Lung microvascular endothelial cell (primary cell): ENCODE measurements around the gene ZNF264. TPM values are rescaled to one million over a fixed set of nuclear protein-coding genes. Genes with fewer than 3 reads are reported as not detected.
"Not testable (repeated sequence)": the region's sequence is repeated elsewhere in the genome, so short reads cannot be mapped to it uniquely, and the experiment has no call there.

Experiments
- DNase-seq, 2 donors: peaks; one replicate each; pipeline versions ENCODE4 v3.0.0 to v3.0.0-alpha.2; 2010; ENCODE audit warnings: low read depth in 2 of 2
- total RNA-seq: library from RNA; depleted of rRNA; stranded (reverse); fragments of >200 nt; gene quantifications from 2 replicates; pipeline ENCODE4 v1.2.1, GENCODE V29; 2014

Gene ZNF264
- total RNA-seq: 7.6 and 14.7 TPM in 2 replicates

DNA sequence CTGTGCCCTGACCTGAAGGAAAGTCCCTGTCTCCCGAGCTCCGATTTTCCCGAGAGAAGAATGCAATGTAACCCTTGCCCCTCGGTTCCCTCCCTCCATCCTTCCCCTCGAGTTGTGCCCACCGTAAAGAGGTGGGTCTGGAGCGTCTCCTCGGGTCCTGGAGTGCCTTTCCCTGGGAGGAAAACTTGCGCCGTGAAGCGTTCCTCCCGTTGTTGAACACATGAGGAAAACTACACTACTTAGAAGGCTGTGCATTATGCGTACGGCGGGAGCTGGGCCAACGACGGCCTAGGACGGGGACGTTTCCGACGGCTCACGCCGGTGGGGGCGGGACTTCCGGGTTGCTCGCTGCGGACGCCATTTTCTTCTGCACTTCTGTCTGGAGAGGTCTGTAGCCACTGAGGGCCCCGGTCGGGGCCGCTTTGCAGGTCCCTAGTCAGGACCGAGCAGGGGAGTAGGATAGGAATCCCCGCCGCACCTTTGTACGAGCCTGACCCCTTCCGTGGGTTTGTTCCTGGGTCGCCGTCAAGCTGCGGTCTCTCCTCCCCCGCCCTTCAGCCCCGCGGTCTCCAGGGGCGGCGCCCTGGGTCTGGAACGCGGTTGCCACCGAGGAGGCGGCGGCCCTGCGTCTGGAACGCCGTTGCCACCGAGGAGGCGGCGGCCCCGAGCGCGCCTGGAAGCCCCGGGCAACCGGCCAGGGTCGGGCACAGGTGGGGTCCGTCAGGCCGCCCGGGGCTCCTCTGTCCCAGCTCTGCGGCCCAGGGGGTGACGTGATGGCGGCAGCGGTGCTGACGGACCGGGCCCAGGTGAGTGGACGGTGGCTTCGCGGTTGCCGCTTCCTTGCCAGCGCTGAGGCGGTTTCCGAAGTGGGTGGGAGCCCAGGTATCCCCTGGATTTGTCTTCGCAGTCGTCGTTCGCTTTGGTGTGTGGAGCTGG, at the start of gene ZNF264:
Gene ZNF264 (plus strand): TSS at position 360 of the 936 bp plus-strand sequence. CDS start 414 bp downstream, at position 774.
- DNase-seq: peak; percentile 90 to 91

DNA sequence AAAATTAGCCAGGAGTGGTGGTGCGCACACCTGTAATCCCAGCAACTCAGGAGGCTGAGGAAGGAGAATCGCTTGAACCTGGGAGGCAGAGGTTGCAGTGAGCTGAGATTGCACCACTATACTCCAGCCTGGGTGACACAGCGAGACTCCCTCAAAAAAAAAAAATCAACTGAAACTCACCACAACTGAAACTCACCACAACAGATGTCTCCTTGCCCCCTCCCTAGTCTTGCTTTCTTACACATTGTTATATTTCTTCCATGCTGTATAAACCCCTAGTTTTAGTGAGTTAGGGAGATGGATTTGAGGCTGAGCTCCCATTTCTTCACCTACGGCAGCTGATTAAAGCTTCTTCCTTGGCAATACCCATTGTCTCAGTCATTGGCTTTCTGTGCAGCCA, 49.6 kb upstream of the ZNF264 start:
- DNase-seq: no peak

DNA sequence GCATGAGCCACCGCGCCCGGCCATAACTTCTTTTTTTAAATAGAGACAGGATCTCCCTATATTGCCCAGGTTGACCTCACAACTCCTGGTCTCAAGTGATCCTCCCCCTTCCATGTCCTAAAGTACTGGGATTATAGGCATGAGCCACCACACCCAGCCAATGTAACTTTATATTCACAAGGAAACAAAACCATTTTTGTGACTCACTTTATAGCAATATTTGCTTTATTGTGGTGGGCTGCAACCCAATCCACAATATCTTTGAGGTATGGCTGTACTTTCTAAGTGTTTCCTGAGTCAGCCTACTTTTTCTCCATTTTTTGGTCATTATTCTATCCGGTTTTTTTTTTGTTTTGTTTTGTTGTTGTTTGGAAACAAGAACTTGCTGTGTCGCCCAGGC, 38.4 kb upstream of the ZNF264 start:
- DNase-seq: no peak

DNA sequence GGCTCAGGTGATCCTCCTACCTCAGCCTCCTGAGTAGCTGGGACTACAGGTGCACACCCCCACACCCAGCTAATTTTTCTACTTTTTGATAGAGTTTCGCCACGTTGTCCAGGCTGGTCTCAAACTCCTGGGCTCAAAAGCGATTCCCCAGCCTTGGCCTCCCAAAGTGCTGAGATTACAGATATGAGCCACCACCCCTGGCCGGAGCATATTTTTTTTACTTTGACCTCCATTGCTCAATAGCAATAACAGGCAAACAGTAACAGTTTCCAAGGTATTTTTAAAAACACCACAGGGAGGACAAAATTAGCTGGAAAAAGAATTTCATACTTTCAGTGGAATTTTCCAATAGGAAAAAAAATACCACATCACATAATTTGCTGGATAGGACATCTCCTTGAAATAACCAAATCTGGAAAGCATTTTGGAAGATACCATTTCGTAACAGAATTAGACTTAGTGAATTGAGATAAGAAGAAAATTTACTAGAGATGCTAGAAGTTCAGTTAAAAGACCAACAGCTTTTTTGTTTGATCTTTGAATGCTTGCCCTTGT, 29.2 kb upstream of the ZNF264 start:
- no peak for DNase-seq

DNA sequence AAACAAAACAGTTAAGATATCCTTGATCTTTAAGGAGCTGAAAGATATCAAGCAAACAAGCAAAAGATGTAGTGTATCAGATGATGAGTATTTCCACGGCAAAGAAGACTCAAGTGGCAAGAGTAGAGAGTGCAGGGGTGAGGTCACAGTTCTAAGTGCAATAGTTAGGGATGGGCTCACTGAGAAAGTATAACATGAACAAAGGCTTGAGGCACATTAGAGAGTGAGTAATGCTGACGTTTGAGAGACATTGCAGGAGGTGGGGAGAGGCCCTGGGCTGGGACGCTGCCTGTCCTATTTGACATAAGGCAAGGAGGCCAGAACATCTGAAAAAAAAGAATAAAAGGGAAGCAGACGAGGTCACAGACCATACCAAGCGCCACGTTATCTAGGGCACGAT, 25.5 kb upstream of the ZNF264 start:
- no peak for DNase-seq

DNA sequence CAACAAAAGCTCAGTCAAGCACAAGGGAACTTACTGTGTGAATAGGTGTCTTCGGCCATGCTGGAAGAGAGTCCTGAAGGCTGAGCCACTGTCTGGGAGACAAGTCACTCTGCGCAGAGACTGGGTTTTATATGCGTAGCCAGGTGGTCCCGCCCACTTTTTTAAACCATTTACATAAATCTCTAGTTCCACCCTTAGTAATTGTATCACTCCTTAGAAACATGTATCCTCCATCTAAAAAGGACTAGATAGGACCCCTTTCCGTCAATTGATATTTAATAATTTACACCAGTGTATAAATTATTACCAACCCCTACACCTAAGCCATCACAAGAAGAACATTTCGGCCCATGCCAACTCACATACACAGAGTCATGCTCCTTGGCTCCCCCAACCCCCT, 23.9 kb upstream of the ZNF264 start, which contains the start of gene DUXA:
Gene DUXA (minus strand): TSS at position 101 of the 400 bp plus-strand sequence. CDS start 42 bp downstream, at position 59.
- no peak for DNase-seq

DNA sequence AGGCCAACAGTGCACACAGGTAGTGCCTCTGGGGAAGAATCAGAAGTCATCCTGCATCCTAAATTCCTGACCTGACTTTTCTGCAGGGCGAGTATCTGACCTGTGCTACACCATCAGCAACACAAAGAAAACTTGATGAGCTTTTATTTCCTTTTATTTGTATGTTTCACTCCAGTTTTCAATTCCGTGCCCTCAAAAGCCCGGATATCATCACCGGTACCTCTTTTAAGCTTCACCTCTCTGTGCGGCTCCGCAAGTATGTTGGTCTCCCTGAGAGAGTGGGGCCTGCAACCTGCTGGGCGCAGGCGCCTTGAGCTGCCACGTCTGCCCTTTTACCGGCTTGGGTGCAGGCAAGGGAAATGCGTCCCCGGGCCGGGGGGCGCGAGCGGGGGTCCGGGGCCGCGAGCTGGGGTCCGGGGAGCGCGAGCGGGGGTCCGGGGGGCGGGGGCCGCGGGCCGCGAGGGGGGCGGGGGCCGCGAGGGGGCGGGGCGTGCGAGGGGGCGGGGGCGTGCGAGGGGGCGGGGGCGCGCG, 19.7 kb upstream of the ZNF264 start:
- DNase-seq: peak in 1 of 2 donors; percentile 6

DNA sequence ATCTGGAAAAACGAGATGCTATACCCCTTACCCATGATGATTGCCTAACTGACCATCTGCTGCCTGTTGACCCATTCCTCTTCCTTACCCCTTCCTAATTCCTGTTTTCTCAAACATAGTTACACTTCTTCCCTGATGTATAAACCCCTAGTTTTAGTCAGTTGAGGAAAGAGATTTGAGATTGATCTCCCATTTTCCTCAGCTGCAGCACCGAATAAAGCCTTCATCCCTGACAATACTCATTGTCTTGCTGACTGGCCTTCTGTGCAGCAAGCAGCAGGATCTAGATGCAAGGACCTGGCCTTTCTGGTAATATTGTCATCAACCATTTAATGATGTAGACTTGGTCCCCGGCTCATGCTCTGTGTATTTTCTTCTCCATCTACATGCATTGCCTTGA, 999 bp upstream of the ZNF264 start:
- no peak for DNase-seq

DNA sequence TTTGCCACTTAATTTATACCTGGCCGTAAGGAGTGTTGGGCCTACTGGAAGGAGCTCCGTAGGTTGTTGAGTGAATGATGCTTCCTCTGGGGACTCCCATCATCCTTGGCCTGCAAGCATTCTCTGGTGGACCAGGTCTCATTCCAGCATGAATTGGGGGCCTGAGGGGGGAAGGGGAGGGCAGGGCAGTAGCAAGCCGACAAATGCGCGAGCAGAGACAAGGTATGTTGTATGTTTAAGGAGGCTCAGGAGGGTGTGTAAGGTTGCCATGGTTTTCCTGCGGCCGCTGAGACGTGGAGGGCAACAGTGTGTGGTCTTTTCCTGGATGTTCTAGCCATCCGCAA, 749 bp downstream of the ZNF264 start:
- DNase-seq: peak; percentile 5

DNA sequence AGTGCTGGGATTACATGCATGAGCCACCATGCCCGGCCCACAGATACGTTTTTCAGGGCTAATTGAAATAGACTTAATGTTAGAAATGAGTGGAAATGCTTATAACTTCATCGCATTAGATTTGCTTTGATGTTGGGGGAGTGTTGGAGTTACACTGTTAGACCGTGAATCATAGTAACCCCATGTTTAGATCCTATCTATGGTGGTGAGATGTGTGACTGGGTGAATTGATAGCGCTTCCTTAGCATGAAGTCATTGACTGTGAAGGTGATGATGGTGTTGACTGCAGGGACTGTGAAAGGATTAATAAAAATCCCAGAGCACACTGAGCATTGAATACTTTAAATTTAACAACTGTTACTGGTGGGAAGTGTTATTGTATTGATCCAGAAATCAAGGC, 1.7 kb downstream of the ZNF264 start:
- no peak for DNase-seq

DNA sequence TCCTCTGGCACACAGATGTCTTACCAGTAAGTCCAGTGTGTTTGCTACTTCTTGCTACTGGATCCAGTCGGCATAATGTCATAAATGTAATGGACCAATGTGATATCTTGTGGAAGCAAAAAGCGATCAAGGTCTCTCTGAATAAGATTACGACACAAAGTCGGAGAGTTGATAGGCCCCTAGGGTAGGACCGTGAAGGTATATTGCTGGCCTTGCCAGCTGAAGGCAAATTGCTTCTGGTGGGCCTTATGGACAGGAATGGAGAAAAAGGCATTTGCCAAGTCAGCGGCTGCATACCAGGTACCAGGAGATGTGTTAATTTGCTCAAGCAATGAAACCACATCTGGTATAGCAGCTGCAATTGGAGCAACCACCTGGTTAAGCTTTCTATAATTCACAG, 6.6 kb downstream of the ZNF264 start:
- DNase-seq: not testable (repeated sequence)

DNA sequence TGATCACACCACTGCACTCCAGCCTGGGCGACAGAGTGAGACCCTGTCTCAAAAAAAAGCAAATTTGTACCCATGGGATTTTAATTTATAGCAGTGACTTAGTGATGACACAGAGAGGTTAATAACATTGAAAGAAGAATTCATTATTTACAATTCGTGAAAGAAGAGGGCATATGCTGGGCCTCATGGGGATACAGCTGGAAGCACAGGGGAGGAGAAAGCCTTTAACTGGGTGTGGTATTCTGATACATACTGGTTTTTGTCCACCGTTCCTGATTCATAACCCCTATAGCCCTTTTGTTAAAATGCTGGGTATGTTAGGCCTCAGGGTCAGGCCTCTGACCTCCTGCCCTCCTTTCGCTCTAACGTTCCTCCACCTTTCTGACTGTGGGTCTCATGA, 10.9 kb downstream of the ZNF264 start:
- DNase-seq: no peak

DNA sequence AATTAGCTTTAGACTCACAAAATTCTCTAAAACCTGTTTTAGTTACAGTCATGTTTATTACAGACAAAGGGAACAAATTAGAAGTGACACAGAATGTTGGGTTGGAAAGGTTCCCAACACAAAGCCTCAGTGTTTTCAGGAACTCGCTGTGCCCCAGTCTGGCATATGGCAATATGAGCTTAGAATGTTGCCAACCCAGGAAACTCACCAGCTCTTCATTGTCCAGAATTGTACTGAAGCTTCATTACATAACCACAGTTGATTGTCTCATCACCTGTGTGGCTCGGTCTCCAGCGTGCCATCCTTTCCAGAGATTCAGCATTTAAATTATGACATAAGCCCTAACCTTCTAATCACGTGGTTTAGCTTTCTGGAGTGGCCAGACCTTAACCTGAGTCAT, 19.1 kb downstream of the ZNF264 start:
- no peak for DNase-seq

DNA sequence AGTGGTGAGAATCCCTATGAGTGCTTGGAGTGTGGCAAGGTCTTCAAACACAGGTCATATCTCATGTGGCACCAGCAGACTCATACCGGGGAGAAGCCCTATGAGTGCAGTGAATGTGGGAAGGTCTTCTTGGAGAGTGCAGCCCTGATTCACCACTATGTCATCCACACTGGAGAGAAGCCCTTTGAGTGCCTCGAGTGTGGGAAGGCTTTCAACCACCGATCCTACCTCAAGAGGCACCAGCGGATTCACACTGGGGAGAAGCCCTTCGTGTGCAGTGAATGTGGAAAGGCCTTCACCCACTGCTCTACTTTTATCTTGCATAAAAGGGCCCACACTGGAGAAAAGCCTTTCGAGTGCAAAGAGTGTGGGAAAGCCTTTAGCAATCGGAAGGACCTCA, 20.8 kb downstream of the ZNF264 start:
- no peak for DNase-seq

DNA sequence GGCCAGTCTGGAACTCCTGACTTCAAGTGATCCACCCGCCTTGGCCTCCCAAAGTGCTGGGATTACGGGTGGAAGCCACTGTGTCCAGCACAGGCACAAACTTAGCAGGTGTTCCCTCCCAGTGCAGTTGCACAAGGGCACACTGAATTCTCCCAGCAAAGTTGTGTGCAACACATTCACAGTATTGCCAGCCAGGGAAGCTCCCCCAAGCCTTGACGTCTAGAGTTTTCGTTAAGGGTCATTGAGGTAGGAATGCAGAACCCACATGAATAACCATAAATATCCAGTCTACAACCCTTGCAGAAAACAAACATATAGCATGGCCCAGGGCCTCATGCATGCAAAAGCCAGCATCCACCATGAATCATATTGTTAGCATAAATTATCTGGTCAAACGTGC, 36.2 kb downstream of the ZNF264 start:
- no peak for DNase-seq

DNA sequence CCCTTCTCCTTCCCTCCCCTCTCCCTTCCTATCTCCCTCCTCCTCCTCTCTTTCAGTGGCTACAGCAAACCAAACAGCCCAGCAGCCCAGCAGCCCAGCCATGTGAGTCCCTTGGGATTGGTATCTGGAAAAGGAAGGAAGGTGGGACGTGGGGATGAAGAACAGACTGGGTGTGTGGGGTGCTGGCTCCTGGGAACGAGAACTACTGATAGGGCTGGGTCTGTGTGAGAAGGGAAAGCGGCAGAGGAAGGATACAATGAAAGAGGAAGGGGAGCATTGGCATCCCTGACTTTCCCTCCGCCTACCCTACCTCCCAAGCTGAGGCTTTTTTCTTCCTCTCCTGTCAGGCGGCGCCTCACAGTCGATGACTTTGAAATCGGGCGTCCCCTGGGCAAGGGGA, 40.4 kb downstream of the ZNF264 start:
- no peak for DNase-seq

DNA sequence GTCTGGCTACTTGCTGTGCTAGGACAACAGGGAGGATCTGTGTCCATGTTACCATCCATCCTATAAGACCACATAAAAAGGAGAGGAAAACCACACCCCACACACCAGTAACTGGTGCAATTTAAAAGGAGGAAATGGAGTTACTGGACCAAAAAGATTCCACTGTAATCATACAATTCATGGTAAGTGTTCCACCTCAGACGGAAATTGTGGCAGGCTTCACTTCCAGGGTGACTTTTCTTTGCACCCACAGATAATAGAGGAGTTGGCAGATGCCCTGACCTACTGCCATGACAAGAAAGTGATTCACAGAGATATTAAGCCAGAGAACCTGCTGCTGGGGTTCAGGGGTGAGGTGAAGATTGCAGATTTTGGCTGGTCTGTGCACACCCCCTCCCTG, 41.9 kb downstream of the ZNF264 start:
- no peak for DNase-seq

DNA sequence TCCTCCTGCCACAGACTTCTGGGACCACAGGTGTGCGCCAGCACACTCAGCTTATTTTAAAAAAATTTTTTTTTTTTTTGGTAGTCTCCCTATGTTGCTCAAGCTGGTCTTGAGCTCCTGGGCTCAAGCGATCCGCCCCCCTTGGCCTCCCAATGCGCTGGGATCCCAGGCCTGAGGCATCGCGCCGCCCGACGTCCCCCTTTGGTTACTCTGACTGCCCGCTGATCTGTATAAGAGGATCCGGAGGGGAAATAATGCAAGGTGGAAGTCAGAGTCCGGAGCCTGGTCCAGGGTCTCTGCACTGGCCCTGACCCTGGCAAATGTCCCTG, 48.6 kb downstream of the ZNF264 start:
- no peak for DNase-seq

DNA sequence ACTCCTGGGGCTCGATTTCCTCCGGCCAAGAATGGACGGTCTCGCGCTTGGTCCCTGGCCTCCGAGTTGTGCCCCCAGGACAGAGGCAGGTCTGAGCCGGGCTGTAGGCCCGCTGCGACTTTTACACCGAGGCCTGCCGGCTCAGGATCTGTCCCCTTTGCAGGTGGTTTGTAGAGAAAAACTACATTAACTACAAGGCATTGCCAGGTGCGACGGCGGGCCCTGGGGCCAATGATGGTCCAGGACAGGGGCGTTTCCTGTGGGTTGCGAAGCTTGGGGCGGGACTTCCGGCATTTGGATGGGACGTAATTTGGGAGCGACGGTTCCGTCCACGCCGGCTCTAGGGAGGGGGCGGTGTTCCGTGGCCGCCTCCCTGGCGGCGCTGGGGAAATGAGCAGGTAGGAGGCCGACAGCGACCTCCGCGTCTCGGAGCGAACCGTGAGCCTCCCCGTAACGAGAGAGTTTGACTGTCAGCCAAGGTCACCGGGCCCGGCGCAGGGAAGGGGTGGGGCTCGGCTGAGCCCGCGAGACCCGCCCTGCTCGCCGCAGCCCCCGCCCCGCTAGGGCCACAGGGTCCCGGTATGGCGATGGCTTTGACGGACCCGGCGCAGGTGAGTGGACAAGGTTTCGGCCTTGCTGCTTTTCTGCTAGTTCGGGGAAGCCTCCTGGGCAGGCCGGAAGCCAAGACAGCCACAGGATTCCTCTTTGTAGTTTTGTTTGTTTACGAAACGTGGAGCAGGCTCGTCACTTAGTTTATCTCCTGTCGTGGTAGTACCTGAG, 49.2 kb downstream of the ZNF264 start, which contains the start of gene ZNF805:
Gene ZNF805 (plus strand): TSS at position 322 of the 780 bp plus-strand sequence. CDS start 260 bp downstream, at position 582.
- DNase-seq: peak; percentile 93 to 97

DNA sequence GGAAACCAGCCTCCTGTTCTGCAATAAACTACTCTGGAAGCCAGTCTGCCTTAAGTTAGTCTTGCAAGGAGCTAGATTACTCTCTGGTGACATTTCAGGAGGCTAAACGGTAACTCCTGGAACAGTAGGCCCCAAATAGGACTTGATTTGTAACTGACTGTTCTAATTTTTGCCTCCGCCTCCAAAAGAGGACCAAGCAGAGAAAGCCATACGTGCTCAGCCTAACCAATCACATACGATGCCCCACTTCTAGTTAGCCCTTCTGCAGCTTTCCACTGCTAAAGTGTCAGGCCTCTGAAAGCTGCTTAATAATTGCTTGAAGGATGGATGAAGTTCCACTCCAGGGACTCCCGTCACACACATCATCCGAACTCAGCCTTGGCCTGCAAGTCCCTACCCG, 49.9 kb downstream of the ZNF264 start:
- peak; percentile 38 to 39 for DNase-seq

DNA sequence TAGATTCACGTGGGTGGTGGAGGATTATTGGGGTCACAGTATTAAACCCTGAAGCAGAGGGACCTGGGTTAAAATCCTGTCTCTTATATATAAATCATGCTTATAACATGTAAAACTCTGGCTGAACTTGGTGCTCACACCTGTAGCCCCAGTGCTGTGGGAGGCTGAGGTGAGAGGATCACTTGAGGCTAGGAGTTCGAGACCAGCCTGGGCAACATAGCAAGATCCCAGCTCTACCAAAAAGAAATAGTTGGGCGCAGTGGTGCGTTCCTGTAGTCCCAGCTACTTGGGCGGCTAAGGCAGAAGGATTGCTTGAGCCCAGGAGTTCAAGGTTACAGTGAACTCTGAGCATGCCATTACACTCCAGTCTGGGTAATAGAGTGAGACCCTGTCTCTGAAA, 51.5 kb downstream of the ZNF264 start:
- no peak for DNase-seq

DNA sequence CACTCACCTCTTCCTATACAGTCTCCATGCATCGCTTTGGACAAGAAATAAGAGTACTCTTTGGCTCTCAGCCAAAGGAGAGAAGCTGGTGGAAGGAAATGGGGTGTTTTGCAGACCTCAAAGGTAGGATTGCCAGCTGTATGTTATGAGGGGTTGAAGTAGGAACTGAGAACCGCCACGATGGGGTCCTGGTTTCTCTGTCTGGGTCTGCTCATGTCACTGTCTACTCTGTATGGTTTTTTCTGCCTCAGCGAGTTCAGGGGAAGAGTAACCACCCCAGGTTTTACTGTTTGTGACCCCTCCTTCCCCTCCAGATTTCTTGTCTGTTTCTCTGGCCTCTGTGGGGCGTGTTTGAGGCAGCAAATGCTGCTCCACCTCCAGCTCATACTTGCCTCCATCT, 53.2 kb downstream of the ZNF264 start:
- DNase-seq: no peak
